GDM1 (cell line): Measurements from ENCODE around the gene ATP6V1G1.
"Not testable (repeated sequence)": the region's sequence is repeated elsewhere in the genome, so short reads cannot be mapped to it uniquely, and the experiment has no call there.

Experiments used
- DNase-seq: peaks from one replicate; lab custom pipeline; 2025; lab: John Stamatoyannopoulos, UW

Gene ATP6V1G1, protein sequence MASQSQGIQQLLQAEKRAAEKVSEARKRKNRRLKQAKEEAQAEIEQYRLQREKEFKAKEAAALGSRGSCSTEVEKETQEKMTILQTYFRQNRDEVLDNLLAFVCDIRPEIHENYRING

DNA sequence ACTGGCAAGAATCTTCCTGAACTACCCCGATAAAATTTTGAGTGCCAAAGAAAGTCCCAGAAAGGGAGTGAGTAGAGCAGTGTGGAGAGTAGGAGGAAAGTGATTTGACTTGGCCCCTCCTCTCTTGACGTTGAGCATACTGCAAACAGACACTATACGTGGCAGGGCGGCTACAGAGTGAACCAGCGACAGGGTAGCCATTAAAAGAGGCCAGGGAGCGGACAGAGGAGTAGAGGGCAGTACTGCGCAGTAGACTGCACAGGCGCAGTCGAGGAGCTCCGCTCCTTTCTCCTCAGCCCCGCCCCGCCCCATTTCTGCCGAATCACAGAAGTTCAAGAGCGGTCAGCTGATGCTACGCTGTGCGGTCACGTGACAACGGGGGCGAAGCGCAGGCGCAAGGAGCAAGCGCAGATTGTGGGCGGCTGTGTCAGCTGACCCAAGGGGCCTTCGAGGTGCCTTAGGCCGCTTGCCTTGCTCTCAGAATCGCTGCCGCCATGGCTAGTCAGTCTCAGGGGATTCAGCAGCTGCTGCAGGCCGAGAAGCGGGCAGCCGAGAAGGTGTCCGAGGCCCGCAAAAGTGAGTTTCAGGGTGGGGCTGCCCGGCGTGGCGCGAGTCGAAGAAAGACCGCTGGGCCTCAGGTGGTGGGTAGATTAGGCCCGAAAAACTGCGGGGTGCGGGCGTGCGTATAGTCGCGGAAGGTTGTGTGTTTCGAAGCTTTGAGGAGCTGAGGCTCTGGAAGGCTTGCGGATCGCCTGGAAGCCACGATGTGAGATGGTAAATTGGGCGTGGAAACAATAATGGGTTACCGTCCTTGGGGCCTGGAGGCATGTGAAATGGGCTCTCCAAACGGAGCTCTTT, at the start of gene ATP6V1G1:
Gene ATP6V1G1, plus strand, starts transcription at position 425 of the 858 bp plus-strand sequence. Its CDS starts 70 bp downstream, at position 495.
- peak; percentile 97 for DNase-seq

DNA sequence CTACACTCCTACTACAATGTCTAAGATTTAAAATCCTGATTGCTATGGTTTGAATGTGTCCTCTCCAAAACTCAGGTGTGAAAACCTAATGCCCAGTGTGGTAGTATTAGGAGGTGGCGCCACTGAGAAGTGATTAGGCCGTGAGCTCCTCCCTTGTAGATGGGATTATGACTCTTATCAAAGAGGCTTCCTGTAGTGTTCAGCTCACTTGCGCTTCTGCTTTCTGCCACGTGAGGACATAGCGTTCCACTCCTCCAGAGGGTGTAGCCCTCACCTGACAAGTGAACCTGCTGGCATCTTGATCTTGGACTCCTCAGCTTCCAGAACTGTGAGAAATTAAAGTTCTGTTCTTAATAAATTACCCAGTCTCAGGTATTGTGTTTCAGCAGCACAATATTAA, 49.3 kb upstream of the ATP6V1G1 start:
- DNase-seq, result no peak

GRCh38 chr9:114539701-114540380, 47.7 kb upstream of the ATP6V1G1 start:
- no peak for DNase-seq

DNA sequence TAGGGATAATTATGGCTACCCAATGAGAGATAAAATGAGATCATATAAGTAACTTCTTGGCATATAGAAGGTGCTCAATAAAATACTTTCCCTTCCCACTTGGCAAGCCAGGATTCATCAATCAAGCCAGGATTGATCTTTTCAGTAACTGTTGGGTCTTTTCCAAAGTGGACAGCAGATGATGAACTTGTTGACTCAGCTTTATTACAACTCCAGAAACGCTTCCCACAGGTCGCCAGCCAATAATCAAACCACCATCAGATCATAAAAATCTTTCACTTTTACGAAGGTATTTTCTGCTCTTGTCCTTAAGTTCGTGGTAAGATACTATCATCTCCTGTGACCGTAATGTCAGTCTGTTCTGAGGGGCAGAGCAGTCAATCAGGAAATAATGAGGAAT, 42.5 kb upstream of the ATP6V1G1 start:
- no peak for DNase-seq

DNA sequence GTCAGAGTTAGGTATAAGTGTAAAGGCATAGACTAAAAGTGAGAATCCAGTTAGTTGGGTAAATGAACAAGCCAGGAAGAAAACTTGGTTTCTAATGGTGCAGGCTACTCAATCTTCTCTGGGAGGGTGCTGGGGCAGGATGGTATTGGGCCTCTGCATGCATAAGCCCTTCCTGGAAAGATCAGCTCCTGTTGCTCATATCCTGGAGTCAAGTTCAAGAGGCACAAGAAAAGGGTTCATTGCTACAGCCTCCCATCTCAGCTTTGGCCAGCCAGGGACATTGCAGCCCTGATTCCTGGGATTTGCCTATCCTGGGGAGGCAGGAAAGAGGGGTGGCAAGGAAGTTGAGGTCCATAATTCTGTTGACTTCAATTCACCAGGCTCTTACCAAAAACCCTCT, 40.7 kb upstream of the ATP6V1G1 start:
- DNase-seq, result no peak

DNA sequence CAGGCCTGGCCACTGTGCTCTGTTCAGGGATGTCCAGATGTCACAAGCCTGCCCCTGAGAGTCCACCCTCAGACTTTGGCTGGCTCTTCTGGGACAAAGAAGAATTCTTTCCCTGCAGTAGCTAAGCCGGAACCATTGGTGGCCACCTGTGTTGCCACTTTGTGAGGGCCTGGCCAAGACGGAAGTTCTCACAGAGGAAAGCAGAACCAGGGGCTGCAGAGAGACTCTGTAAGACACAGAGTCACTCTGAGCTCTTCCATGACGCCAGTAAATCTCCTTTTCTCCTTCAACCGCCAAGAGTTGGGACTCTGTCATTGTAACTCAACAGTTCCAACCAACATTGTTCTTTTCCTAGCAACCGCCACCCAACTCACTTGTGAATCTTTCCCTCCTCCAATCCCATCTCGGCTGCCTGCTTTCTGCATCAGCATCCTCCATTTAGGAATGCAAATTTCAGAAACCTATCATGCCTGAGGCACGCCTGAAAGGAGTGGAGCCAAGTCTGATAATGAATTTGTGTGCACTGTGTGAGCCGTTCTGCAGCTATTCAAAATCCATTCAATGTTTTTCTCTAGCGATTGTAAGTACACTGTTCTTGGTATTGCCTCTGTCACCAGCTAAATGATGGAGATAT, 37.8 kb upstream of the ATP6V1G1 start:
- no peak for DNase-seq

- no peak for DNase-seq
These were observed 35.6 kb upstream of the ATP6V1G1 start for GRCh38 chr9:114551750-114552685.

- DNase-seq, result no peak
These were observed 34.9 kb upstream of the ATP6V1G1 start for GRCh38 chr9:114552706-114553105.

- no peak for DNase-seq
These were observed 34.4 kb upstream of the ATP6V1G1 start for GRCh38 chr9:114553202-114553601.

- DNase-seq, result no peak
These were observed 31.9 kb upstream of the ATP6V1G1 start for GRCh38 chr9:114555696-114556095.

- DNase-seq, result no peak
These were observed 29.4 kb upstream of the ATP6V1G1 start for GRCh38 chr9:114558027-114558675.

DNA sequence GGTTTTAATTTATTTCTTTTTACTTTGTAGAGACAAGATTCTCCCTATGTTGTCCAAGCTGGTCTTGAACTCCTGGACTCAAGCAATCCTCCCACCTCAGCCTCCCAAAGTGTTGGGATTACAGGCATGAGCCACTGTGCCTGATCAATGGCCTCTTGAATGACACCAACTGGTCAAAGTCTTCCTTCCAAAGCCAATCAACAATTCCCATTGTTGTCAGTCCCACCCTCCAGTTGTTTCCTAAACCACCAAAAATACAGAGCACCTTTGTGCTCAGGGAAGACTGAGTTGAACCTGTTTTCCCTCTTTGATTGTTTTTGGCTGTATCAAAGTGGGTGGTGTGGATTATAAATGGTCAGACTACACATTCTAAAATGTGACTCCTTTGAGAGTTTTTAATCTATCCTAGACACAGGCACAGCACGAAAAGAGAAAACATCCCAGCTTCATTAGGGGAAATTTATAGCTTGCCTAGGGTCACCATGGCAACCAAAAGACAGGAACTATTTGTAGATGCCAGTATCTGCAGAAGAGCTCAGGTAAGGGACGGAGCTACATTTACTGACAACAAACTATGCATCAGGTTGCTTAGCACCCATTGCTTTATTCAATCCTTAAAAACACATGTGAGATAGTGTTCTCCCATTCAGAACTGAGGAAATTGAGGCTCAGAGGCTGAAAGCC, 27.6 kb upstream of the ATP6V1G1 start:
- DNase-seq, result no peak

GRCh38 chr9:114560956-114561355, 26.6 kb upstream of the ATP6V1G1 start:
- DNase-seq, result no peak

GRCh38 chr9:114561771-114562170, 25.8 kb upstream of the ATP6V1G1 start:
- no peak for DNase-seq

DNA sequence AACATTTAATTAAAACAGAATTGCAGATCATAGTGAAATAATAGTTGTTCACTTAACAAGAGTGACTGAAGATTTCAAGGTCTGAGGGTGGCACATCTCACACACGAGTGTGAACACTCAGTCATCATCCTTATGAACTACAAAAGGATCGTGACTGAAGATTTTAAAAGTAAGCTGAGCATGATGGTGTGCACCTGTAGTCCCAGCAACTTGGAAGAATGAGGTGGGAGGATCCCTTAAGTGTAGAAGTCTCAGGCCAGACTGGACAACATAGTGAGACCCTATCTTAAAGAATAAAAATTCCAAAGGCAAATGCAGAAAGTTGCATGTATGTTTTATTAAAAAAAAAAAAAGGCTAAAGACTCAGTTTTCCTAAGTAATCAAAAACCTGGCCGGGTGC, 22.4 kb upstream of the ATP6V1G1 start:
- DNase-seq, result no peak

GRCh38 chr9:114570742-114571141, 16.8 kb upstream of the ATP6V1G1 start:
- DNase-seq, result no peak

DNA sequence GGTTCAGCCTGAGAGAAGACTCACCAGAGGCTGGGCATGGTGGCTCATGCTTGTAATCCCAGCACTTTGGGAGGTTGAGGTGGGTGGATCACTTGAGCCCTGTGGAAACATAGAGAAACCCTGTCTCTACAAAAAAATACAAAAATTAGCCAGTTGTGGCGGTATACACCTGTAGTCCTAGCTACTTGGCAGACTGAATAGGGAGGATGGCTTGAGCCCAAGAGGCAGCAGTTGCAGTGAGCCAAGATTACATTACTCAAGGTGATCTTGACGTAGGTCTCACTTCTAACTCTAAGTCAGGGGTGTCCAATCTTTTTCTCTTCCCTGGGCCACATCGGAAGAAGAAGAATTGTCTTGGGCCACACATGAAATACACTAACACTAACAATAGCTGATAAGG, 16.2 kb upstream of the ATP6V1G1 start:
- no peak for DNase-seq

DNA sequence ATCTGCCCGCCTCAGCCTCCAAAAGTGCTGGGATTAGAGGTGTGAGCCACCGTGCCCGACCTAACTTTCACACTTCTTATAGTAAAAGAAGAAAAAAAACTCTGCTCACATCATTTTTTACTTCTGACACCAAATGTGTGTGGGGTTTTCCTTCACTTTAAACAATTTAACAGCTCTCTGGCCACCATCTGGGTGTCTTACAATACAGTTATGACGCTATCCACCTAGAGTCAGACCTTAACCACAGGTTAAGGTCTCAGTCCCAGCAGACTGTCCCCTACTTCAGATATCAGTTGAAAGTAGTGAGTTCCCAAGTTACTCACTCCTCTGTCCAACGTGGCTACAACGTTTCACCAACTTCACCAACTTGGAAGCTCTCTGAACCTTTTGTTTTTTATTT, 15.4 kb upstream of the ATP6V1G1 start:
- no peak for DNase-seq

DNA sequence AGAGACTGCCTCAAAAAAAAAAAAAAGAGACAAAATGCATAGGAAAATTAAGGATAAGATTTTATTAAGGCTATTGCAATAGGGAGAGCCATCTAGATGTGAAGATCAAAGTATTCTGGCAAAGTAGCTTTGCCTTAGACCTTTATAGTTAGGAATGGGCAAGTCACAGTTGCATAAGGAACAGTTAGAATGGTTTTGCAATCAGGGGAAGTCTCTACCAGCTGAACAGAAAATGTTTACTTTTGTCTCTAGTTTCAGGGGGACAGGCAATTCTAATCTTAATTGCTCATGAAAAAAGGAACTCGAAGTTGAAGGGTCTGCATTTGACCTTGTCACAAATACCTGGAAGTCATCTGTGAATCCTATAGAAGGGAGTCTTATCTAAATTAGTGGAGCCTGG, 13.1 kb upstream of the ATP6V1G1 start:
- no peak for DNase-seq

DNA sequence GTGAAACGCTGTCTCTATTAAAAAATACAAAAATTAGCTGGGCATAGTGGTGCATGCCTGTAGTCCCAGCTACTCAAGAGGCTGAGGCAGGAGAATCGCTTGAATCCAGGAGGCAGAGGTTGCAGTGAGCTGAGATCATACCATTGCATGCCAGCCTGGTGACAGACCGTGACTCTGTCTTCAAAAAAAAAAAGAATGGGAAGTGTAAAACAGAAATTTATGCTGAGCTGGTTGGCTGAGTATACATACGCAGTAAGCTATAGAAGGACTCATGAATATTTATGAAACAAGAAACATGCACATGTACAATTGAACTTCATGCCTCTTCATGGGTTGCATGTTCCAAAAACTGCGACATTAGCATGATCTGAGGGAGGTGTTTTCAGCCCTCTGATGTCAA, 10.8 kb upstream of the ATP6V1G1 start:
- not testable (repeated sequence) for DNase-seq
